WTC11 (cell line): ENCODE results near the gene LHFPL6. TPM values are rescaled to one million over a fixed set of nuclear protein-coding genes. Genes with fewer than 3 reads are reported as not detected.

Experiments
- ATAC-seq: fragments of 200-7000 bp; cut with Tn5 transposase; 2 replicates; pipeline ENCODE4 v1.10.0; 2021; ENCODE audit warnings: mild to moderate bottlenecking, moderate library complexity
- CTCF ChIA-PET: fragments of 300-600 bp; sonication (Branson Sonifier 250); formaldehyde crosslinking; loops from one replicate; lab custom pipeline; 2021; ENCODE audit warnings: antibody characterized with exemption; lab: Charles Lee
- POLR2A ChIA-PET: fragments of 350-600 bp; sonication (Branson Sonifier 250); formaldehyde crosslinking; loops from one replicate; lab custom pipeline; 2021; ENCODE audit warnings: antibody characterized with exemption; lab: Charles Lee
- DNase-seq: peaks from one replicate; pipeline ENCODE4 v3.0.0; 2021; ENCODE audit warnings: low spot score
- H3K27ac Mint-ChIP-seq: 2 replicates; pipeline ENCODE4 v1.8.0; 2021; ENCODE audit warnings: mixed read lengths
- H3K27me3 Mint-ChIP-seq: 2 replicates; pipeline ENCODE4 v1.8.0; 2021; ENCODE audit warnings: low read depth, mild to moderate bottlenecking, moderate library complexity, mixed read lengths
- H3K36me3 Mint-ChIP-seq: 2 replicates; pipeline ENCODE4 v1.8.0; 2021; ENCODE audit warnings: mixed read lengths
- H3K4me1 Mint-ChIP-seq: 2 replicates; pipeline ENCODE4 v1.8.0; 2022; ENCODE audit warnings: mixed read lengths
- H3K4me3 Mint-ChIP-seq: 2 replicates; pipeline ENCODE4 v1.8.0; 2021; ENCODE audit warnings: mild to moderate bottlenecking, moderate library complexity, mixed read lengths
- H3K9me3 Mint-ChIP-seq: 2 replicates; pipeline ENCODE4 v1.8.0; 2021; ENCODE audit warnings: mixed read lengths
- AFF4 ChIP-seq: sonication (generic); formaldehyde crosslinking; IDR thresholded peaks from 2 replicates; pipeline ENCODE4 v1.8.1; 2023; ENCODE audit warnings: mild to moderate bottlenecking, missing genetic modification reagents, borderline replicate concordance
- AR ChIP-seq: fragments of 250-450 bp; sonication (Bioruptor Pico); IDR thresholded peaks from 2 replicates; pipeline ENCODE4 v1.9.0; 2021; ENCODE audit warnings: mild to moderate bottlenecking
- ATF3 ChIP-seq: sonication (generic); formaldehyde crosslinking; conservative IDR thresholded peaks from 2 replicates; pipeline ENCODE4 v1.8.1; 2022; ENCODE audit warnings: mild to moderate bottlenecking, missing genetic modification reagents
- CBFB ChIP-seq: sonication (generic); formaldehyde crosslinking; IDR thresholded peaks from 2 replicates; pipeline ENCODE4 v1.8.1; 2022; ENCODE audit warnings: mild to moderate bottlenecking, low read depth, missing genetic modification reagents
- E2F4 ChIP-seq: sonication (generic); formaldehyde crosslinking; IDR thresholded peaks from 2 replicates; pipeline ENCODE4 v1.8.1; 2022; ENCODE audit warnings: low read depth, mild to moderate bottlenecking, moderate library complexity, missing genetic modification reagents, borderline replicate concordance
- ELF4 ChIP-seq: sonication (generic); formaldehyde crosslinking; IDR thresholded peaks from 2 replicates; pipeline ENCODE4 v1.8.1; 2022; ENCODE audit warnings: low read depth, mild to moderate bottlenecking, moderate library complexity, missing genetic modification reagents
- FOXK1 ChIP-seq: sonication (generic); formaldehyde crosslinking; IDR thresholded peaks from 2 replicates; pipeline ENCODE4 v1.8.0; 2022; ENCODE audit warnings: mild to moderate bottlenecking, moderate library complexity, missing genetic modification reagents
- IRF1 ChIP-seq: sonication (generic); formaldehyde crosslinking; IDR thresholded peaks from 2 replicates; pipeline ENCODE4 v1.8.0; 2023; ENCODE audit warnings: missing genetic modification reagents
- NR1H2 ChIP-seq: sonication (generic); formaldehyde crosslinking; IDR thresholded peaks from 2 replicates; pipeline ENCODE4 v1.9.0; 2021; ENCODE audit warnings: mild to moderate bottlenecking, moderate library complexity, missing genetic modification reagents
- RORB ChIP-seq: fragments of 250-450 bp; sonication (Bioruptor Pico); IDR thresholded peaks from 2 replicates; pipeline ENCODE4 v1.9.0; 2021; ENCODE audit warnings: mild to moderate bottlenecking
- SMAD4 ChIP-seq: sonication (generic); formaldehyde crosslinking; IDR thresholded peaks from 2 replicates; pipeline ENCODE4 v1.8.0; 2022; ENCODE audit warnings: mild to moderate bottlenecking, missing genetic modification reagents
- TP53 ChIP-seq: sonication (generic); formaldehyde crosslinking; IDR thresholded peaks from 2 replicates; pipeline ENCODE4 v1.8.1; 2023; ENCODE audit warnings: mild to moderate bottlenecking, missing genetic modification reagents
- ZMAT4 ChIP-seq: fragments of 250-450 bp; sonication (Bioruptor Pico); IDR thresholded peaks from 2 replicates; pipeline ENCODE4 v1.9.0; 2021; ENCODE audit warnings: mild to moderate bottlenecking
- ZNF232 ChIP-seq: sonication (generic); formaldehyde crosslinking; IDR thresholded peaks from 2 replicates; pipeline ENCODE4 v1.8.0; 2022; ENCODE audit warnings: mild to moderate bottlenecking, missing genetic modification reagents
- ZNF396 ChIP-seq: fragments of 250-450 bp; sonication (Bioruptor Pico); IDR thresholded peaks from 2 replicates; pipeline ENCODE4 v1.8.0; 2021; ENCODE audit warnings: mild to moderate bottlenecking, moderate library complexity, borderline replicate concordance
- ZNF423 ChIP-seq: fragments of 250-450 bp; sonication (Bioruptor Pico); IDR thresholded peaks from 2 replicates; pipeline ENCODE4 v2.1.2; 2022; ENCODE audit warnings: mild to moderate bottlenecking, moderate library complexity
- total RNA-seq: library from RNA; stranded (reverse); gene quantifications from 3 replicates; pipeline ENCODE4 v1.2.3, GENCODE V29; 2021
- TF ChIP-seq, protein P1 (sequence below): sonication (generic); formaldehyde crosslinking; IDR thresholded peaks from 2 replicates; pipeline ENCODE4 v1.8.1; 2022; ENCODE audit warnings: missing genetic modification reagents, borderline replicate concordance
- TF ChIP-seq, protein P2 (sequence below): sonication (generic); formaldehyde crosslinking; IDR thresholded peaks from 2 replicates; pipeline ENCODE4 v1.8.1; 2023; ENCODE audit warnings: mild to moderate bottlenecking, missing genetic modification reagents, moderate library complexity

LHFPL6 gene
- total RNA-seq, 1 experiment from 2014 or later = 4.5 TPM

DNA sequence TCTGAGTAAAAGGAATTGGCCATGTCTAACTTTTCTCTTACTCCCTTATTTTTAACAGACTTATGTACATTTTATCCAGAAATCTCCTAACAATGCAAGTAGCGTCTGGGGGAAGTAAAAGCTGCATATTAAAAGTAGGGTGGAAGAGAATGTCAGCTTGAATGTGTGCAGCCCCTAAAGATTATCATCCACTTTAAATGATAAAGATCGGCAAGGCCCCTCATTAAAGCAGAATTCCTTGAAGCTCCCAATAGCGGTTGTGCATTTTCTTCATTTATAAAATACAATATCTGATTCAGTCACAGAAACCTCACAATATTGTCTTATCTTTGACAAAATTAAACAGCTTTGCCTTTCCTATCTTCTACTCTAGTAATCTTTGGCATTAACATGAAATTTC lies 184.6 kb downstream of the LHFPL6 start (continued):
- TF ChIP-seq ELF4 (no peak), ZNF232 (no peak), E2F4 (CRISPR knock-in tag) (no peak), AR (no peak), ZMAT4 (CRISPR knock-in tag) (no peak), FOXK1 (CRISPR knock-in tag) (no peak), ZNF423 (CRISPR knock-in tag) (no peak), TP53 (no peak), ZNF396 (no peak), ATF3 (CRISPR knock-in tag) (no peak), IRF1 (CRISPR knock-in tag) (no peak), RORB (CRISPR knock-in tag) (no peak), SMAD4 (CRISPR knock-in tag) (no peak)
- TF ChIP-seq, protein P1, sequence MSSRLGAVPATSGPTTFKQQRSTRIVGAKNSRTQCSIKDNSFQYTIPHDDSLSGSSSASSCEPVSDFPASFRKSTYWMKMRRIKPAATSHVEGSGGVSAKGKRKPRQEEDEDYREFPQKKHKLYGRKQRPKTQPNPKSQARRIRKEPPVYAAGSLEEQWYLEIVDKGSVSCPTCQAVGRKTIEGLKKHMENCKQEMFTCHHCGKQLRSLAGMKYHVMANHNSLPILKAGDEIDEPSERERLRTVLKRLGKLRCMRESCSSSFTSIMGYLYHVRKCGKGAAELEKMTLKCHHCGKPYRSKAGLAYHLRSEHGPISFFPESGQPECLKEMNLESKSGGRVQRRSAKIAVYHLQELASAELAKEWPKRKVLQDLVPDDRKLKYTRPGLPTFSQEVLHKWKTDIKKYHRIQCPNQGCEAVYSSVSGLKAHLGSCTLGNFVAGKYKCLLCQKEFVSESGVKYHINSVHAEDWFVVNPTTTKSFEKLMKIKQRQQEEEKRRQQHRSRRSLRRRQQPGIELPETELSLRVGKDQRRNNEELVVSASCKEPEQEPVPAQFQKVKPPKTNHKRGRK (CRISPR knock-in tag) = no peak
- TF ChIP-seq, protein P2, sequence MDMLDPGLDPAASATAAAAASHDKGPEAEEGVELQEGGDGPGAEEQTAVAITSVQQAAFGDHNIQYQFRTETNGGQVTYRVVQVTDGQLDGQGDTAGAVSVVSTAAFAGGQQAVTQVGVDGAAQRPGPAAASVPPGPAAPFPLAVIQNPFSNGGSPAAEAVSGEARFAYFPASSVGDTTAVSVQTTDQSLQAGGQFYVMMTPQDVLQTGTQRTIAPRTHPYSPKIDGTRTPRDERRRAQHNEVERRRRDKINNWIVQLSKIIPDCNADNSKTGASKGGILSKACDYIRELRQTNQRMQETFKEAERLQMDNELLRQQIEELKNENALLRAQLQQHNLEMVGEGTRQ (CRISPR knock-in tag) = no peak

DNA sequence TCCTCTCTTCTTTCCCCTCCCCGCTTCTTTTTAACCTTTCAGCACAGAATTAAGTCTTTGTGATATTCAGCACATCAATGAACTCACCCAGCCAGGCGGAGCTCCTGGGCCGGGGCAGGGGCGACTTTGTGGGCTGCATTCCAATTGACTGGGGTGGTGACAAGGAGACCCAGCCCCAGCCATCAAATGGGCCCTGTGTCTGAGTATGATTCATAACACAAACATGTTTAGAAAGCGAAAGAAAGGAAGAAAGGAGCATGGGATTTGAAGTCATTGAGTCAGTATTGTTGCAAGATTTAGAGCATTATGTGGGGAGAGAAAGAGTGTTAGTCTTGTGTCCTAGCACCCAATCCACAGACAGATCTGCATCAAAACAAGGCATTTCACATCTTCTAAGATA lies 185.3 kb downstream of the LHFPL6 start:
- H3K27ac Mint-ChIP-seq = no peak overlapping the region
- DNase-seq = peak; percentile 31
- CTCF ChIA-PET = interaction anchor here (0.5 to 4.7 kb wide), 19 partner anchors 9 to 198 kb away, joined by 3 to 48 read pairs (median 6); partner anchors contain the start of gene LHFPL6
- peaks cover 9% of the 10 kb centered on the region for H3K27me3 Mint-ChIP-seq
- ATAC-seq = peak; percentile 74
- H3K36me3 Mint-ChIP-seq = no peaks in the 10 kb centered on the region
- no peaks in the 10 kb centered on the region for H3K9me3 Mint-ChIP-seq
- no peak for TF ChIP-seq AFF4 (CRISPR knock-in tag)
- TF ChIP-seq NR1H2 (CRISPR knock-in tag) = no peak
- TF ChIP-seq CBFB (CRISPR knock-in tag) = no peak
- H3K4me3 Mint-ChIP-seq = peak overlapping the region; percentile 37
- peaks cover 63% of the 10 kb centered on the region for H3K4me1 Mint-ChIP-seq
- POLR2A ChIA-PET = no interaction called here
